Omental fat pad (tissue), 4 donors: ENCODE results near the gene DMRT3. TPM values are rescaled to one million over a fixed set of nuclear protein-coding genes. Genes with fewer than 3 reads are reported as not detected.

Experiments
- ATAC-seq: fragments of 150-250 bp; one replicate; pipeline ENCODE4 v1.9.1; 2016; ENCODE audit warnings: mild to moderate bottlenecking, moderate library complexity; ENCODE audit not compliant: low FRiP score
- DNase-seq: peaks from one replicate; pipeline ENCODE4 v3.0.0-alpha.2; 2019; ENCODE audit warnings: low spot score
- CTCF ChIP-seq, 3 donors: fragments of 450-650 bp; IDR thresholded peaks; one replicate each; pipeline ENCODE4 v1.5.1; 2016 to 2017; ENCODE audit warnings: antibody characterized with exemption in 3 of 3, mild to moderate bottlenecking in 3 of 3, moderate library complexity in 2 of 3
- total RNA-seq, 4 donors: library from RNA; depleted of rRNA; stranded (reverse); fragments of >200 nt; gene quantifications; one replicate each; pipeline ENCODE4 v1.1.0, GENCODE V29; 2016

DMRT3 gene
- total RNA-seq, 4 donors from 2014 or later: 0.47 TPM; not detected in 3

GRCh38 chr9:969310-970150 is 6.9 kb upstream of the DMRT3 start:
- ATAC-seq (no peak), DNase-seq (no peak)
- no peak for TF ChIP-seq CTCF (IDR thresholded peaks at IDR 0.05)

- no peak for DNase-seq
Observed at GRCh38 chr9:970151-970996, 6.1 kb upstream of the DMRT3 start.

GRCh38 chr9:971901-972500 is 4.5 kb upstream of the DMRT3 start:
- DNase-seq (no peak), ATAC-seq (no peak)
- no peak for TF ChIP-seq CTCF (IDR thresholded peaks at IDR 0.05)

More at GRCh38 chr9:970151-970996, 6.1 kb upstream of the DMRT3 start:
- no peak for ATAC-seq
- TF ChIP-seq CTCF (IDR thresholded peaks at IDR 0.05): no peak

- DNase-seq (no peak), ATAC-seq (no peak)
- TF ChIP-seq CTCF (IDR thresholded peaks at IDR 0.05): no peak
Observed at GRCh38 chr9:972501-973294, 3.8 kb upstream of the DMRT3 start.

GRCh38 chr9:973295-973834 is 3.1 kb upstream of the DMRT3 start:
- no peak for ATAC-seq
- DNase-seq: no peak
- TF ChIP-seq CTCF (IDR thresholded peaks at IDR 0.05): no peak
